ENCODE data around the gene TRIM47. TPM values are rescaled to one million over a fixed set of nuclear protein-coding genes. Genes with fewer than 3 reads are reported as not detected.

The TRIM47 gene
- total and polyA plus RNA-seq, 2 of the 13 experiments (the other 11 are each of a cell fraction or from before 2014, with no cell fraction given), result 33.5 to 82.0 TPM

DNA sequence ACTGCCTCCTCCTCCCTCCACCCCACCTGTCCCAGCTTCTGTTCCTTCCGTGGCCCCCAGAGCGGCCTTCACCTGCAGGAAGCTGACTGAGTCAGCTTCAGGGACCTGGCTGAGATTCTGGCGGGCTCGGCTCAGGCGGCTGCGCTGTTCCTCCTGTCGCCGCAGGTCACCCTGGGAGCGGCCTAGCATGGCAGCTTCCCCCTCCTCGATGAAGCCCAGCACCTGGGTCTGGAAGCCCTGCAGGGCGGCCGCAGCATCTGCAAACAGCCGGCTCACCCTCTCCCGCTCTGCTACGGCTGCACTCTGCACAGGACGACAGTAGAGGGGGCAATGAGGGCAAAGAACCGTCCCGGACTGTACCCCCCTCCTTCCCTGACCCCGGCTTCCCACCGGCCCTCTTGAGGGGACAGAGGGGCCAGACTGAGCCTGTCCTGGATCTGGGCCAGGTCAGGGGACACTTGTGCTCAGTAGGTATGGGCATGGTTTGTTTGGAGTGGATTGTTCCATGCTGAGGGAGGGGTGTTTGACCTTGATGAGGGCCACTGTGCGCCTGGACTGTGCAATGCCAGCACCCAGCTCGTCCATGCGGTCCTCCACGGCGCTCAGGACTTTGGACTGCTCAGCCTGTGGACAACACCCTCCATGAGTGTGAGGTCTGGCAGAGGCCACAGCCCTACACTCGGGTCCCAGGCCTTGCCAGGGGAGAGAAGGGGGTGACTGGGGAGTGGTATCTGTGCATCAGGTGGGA is 2.0 kb downstream of the TRIM47 start (continued):
- TF ChIP-seq CEBPB (IDR thresholded peaks at IDR 0.05; ENCODE audit: borderline replicate concordance, low read depth, low read length) (peak; percentile 76; the same call in 1 of the 2 replicates), SIN3B (IDR thresholded peaks at IDR 0.05; ENCODE audit: low read length) (0 out of 2 replicates have a peak, but pooled peaks have one; percentile 14), ZNF253 (CRISPR knock-in tag; IDR thresholded peaks at IDR 0.05; ENCODE audit: borderline replicate concordance) (peak; percentile 72; the same call in 1 of the 2 replicates), ZNF800 (CRISPR knock-in tag; IDR thresholded peaks at IDR 0.05) (peak; percentile 92), ERF (CRISPR knock-in tag; IDR thresholded peaks at IDR 0.05) (peak; percentile 81), ZFP41 (CRISPR knock-in tag; IDR thresholded peaks at IDR 0.05; ENCODE audit: borderline replicate concordance) (peak; percentile 81; the same call in 1 of the 2 replicates), PCBP1 (IDR thresholded peaks at IDR 0.05; ENCODE audit: borderline replicate concordance, low read depth, low read length) (peak; percentile 63; the same call in 1 of the 2 replicates), GABPB1 (CRISPR knock-in tag; IDR thresholded peaks at IDR 0.05) (peak; percentile 62), EEA1 (CRISPR knock-in tag; IDR thresholded peaks at IDR 0.05; ENCODE audit: borderline replicate concordance) (no peak), TAF1 (CRISPR knock-in tag; IDR thresholded peaks at IDR 0.05) (peak; percentile 93), ZNF7 (CRISPR knock-in tag; IDR thresholded peaks at IDR 0.05) (no peak), NFIC (IDR thresholded peaks at IDR 0.05; ENCODE audit: low read length) (peak; percentile 88; the same call in 1 of the 2 replicates), ZNF772 (CRISPR knock-in tag; IDR thresholded peaks at IDR 0.05) (peak; percentile 94), RFX5 (IDR thresholded peaks at IDR 0.05; ENCODE audit: low read depth, low read length) (peak; percentile 5; the same call in 1 of the 2 replicates), ZNF230 (CRISPR knock-in tag; IDR thresholded peaks at IDR 0.05) (peak; percentile 76; the same call in 1 of the 2 replicates), NKX3-1 (CRISPR knock-in tag; IDR thresholded peaks at IDR 0.05) (no peak; the same call in 1 of the 2 replicates), RNF2 (conservative IDR thresholded peaks at IDR 0.05; ENCODE audit: low read depth) (peak; percentile 92), KMT2A (CRISPR knock-in tag; IDR thresholded peaks at IDR 0.05) (no peak; the same call in 1 of the 2 replicates)
- TF ChIP-seq, protein P1, sequence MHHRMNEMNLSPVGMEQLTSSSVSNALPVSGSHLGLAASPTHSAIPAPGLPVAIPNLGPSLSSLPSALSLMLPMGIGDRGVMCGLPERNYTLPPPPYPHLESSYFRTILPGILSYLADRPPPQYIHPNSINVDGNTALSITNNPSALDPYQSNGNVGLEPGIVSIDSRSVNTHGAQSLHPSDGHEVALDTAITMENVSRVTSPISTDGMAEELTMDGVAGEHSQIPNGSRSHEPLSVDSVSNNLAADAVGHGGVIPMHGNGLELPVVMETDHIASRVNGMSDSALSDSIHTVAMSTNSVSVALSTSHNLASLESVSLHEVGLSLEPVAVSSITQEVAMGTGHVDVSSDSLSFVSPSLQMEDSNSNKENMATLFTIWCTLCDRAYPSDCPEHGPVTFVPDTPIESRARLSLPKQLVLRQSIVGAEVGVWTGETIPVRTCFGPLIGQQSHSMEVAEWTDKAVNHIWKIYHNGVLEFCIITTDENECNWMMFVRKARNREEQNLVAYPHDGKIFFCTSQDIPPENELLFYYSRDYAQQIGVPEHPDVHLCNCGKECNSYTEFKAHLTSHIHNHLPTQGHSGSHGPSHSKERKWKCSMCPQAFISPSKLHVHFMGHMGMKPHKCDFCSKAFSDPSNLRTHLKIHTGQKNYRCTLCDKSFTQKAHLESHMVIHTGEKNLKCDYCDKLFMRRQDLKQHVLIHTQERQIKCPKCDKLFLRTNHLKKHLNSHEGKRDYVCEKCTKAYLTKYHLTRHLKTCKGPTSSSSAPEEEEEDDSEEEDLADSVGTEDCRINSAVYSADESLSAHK (CRISPR knock-in tag; IDR thresholded peaks at IDR 0.05; ENCODE audit: borderline replicate concordance), result no peak
- TF ChIP-seq, protein P2, sequence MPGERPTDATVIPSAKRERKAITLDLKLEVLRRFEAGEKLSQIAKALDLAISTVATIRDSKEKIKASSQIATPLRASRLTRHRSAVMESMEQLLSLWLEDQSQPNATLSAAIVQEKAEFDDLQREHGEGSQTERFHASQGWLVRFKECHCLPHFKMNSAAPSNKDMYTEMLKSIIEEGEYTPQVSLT (CRISPR knock-in tag; IDR thresholded peaks at IDR 0.05; ENCODE audit: borderline replicate concordance, low read depth), result peak; percentile 98; the same call in 1 of the 2 replicates
- TF ChIP-seq, protein P3, sequence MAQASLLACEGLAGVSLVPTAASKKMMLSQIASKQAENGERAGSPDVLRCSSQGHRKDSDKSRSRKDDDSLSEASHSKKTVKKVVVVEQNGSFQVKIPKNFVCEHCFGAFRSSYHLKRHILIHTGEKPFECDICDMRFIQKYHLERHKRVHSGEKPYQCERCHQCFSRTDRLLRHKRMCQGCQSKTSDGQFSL (CRISPR knock-in tag; IDR thresholded peaks at IDR 0.05), result peak; percentile 84
- TF ChIP-seq, protein P4, sequence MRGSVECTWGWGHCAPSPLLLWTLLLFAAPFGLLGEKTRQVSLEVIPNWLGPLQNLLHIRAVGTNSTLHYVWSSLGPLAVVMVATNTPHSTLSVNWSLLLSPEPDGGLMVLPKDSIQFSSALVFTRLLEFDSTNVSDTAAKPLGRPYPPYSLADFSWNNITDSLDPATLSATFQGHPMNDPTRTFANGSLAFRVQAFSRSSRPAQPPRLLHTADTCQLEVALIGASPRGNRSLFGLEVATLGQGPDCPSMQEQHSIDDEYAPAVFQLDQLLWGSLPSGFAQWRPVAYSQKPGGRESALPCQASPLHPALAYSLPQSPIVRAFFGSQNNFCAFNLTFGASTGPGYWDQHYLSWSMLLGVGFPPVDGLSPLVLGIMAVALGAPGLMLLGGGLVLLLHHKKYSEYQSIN (CRISPR knock-in tag; IDR thresholded peaks at IDR 0.05; ENCODE audit: borderline replicate concordance), result peak; percentile 56; the same call in 1 of the 2 replicates
- TF ChIP-seq, protein P5, sequence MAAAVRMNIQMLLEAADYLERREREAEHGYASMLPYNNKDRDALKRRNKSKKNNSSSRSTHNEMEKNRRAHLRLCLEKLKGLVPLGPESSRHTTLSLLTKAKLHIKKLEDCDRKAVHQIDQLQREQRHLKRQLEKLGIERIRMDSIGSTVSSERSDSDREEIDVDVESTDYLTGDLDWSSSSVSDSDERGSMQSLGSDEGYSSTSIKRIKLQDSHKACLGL (CRISPR knock-in tag; IDR thresholded peaks at IDR 0.05), result peak; percentile 30; the same call in 1 of the 2 replicates

Measured in HepG2 (cell line).